GM12892 (cell line): ENCODE data around the gene SUPT3H.

Experiments used
- POLR2A ChIP-seq: IDR thresholded peaks from 2 replicates; pipeline ENCODE4 v1.6.1; 2011; ENCODE audit warnings: low read depth, low read length, control low read depth
- TAF1 ChIP-seq: IDR thresholded peaks from 2 replicates; pipeline ENCODE4 v1.6.1; 2011; ENCODE audit warnings: low read depth, mild to moderate bottlenecking, control low read depth, low read length, borderline replicate concordance

- TF ChIP-seq POLR2A (no peak), TAF1 (no peak)
These were observed 192.1 kb downstream of the SUPT3H start for GRCh38 chr6:45185403-45186251.
